8988T (cell line): ENCODE data around the gene XRCC3.

ENCODE experiments used
- DNase-seq: peaks from one replicate; pipeline ENCODE4 v3.0.0; 2011

XRCC3 gene

GRCh38 chr14:103725001-103725682 lies 9.9 kb upstream of the XRCC3 start:
- DNase-seq, result no peak

GRCh38 chr14:103724116-103724515 lies 8.9 kb upstream of the XRCC3 start:
- DNase-seq, result no peak

GRCh38 chr14:103723748-103724081 lies 8.5 kb upstream of the XRCC3 start:
- DNase-seq, result no peak

- peak; percentile 97 for DNase-seq
Measured at GRCh38 chr14:103721334-103722120, 6.3 kb upstream of the XRCC3 start.

- DNase-seq, result no peak
Measured at GRCh38 chr14:103719751-103720150, 4.5 kb upstream of the XRCC3 start.

GRCh38 chr14:103718572-103718971 lies 3.3 kb upstream of the XRCC3 start:
- no peak for DNase-seq

- no peak for DNase-seq
Measured at GRCh38 chr14:103716899-103717411, 1.7 kb upstream of the XRCC3 start.

- no peak for DNase-seq
Measured at GRCh38 chr14:103716091-103716801, 995 bp upstream of the XRCC3 start.

- no peak for DNase-seq
Measured at GRCh38 chr14:103714063-103714724, 1.1 kb downstream of the XRCC3 start.

- no peak for DNase-seq
Measured at GRCh38 chr14:103713304-103714062, 1.8 kb downstream of the XRCC3 start.

GRCh38 chr14:103712633-103713247 lies 2.5 kb downstream of the XRCC3 start:
- DNase-seq, result no peak

GRCh38 chr14:103711516-103712431 lies 3.5 kb downstream of the XRCC3 start:
- DNase-seq, result peak; percentile 86

- DNase-seq, result no peak
Measured at GRCh38 chr14:103710771-103711377, 4.4 kb downstream of the XRCC3 start.

- no peak for DNase-seq
Measured at GRCh38 chr14:103709814-103710213, 5.4 kb downstream of the XRCC3 start.

GRCh38 chr14:103708750-103709187 lies 6.5 kb downstream of the XRCC3 start:
- DNase-seq, result no peak

GRCh38 chr14:103707329-103708263 lies 7.7 kb downstream of the XRCC3 start:
- no peak for DNase-seq

GRCh38 chr14:103706551-103707328 lies 8.5 kb downstream of the XRCC3 start:
- DNase-seq, result no peak
